NCI-H82 treated with DMSO at 0.1 percent for 48 hours (cell line): ENCODE measurements around the gene TMPRSS4.
"Not testable (repeated sequence)": the region's sequence is repeated elsewhere in the genome, so short reads cannot be mapped to it uniquely, and the experiment has no call there.

Source experiments
- DNase-seq: peaks from one replicate; lab custom pipeline; 2025; ENCODE audit not compliant: unreplicated experiment; lab: John Stamatoyannopoulos, UW

TMPRSS4 gene

GRCh38 chr11:118055966-118056365, 20.9 kb upstream of the TMPRSS4 start:
- DNase-seq, result no peak

- DNase-seq, result no peak
Observed at GRCh38 chr11:118056806-118057205, 20.1 kb upstream of the TMPRSS4 start.

- DNase-seq, result no peak
Observed at GRCh38 chr11:118057251-118058145, 19.4 kb upstream of the TMPRSS4 start.

GRCh38 chr11:118058311-118059245, 18.3 kb upstream of the TMPRSS4 start:
- no peak for DNase-seq

- no peak for DNase-seq
Observed at GRCh38 chr11:118059246-118059940, 17.5 kb upstream of the TMPRSS4 start.

GRCh38 chr11:118060081-118060661, 16.7 kb upstream of the TMPRSS4 start:
- no peak for DNase-seq

- DNase-seq, result no peak
Observed at GRCh38 chr11:118060869-118061268, 16.0 kb upstream of the TMPRSS4 start.

GRCh38 chr11:118061586-118062125, 15.2 kb upstream of the TMPRSS4 start:
- no peak for DNase-seq

- DNase-seq, result not testable (repeated sequence)
Observed at GRCh38 chr11:118062181-118062580, 14.7 kb upstream of the TMPRSS4 start.

GRCh38 chr11:118062631-118063030, 14.2 kb upstream of the TMPRSS4 start:
- not testable (repeated sequence) for DNase-seq

- no peak for DNase-seq
Observed at GRCh38 chr11:118064956-118065355, 11.9 kb upstream of the TMPRSS4 start.

- DNase-seq, result no peak
Observed at GRCh38 chr11:118065384-118065783, 11.5 kb upstream of the TMPRSS4 start.

- DNase-seq, result peak; percentile 25
Observed at GRCh38 chr11:118067006-118067405, 9.9 kb upstream of the TMPRSS4 start.

GRCh38 chr11:118068206-118068944, 8.5 kb upstream of the TMPRSS4 start:
- DNase-seq, result no peak

- DNase-seq, result no peak
Observed at GRCh38 chr11:118068945-118069612, 7.8 kb upstream of the TMPRSS4 start.

- DNase-seq, result no peak
Observed at GRCh38 chr11:118071416-118072030, 5.4 kb upstream of the TMPRSS4 start.

GRCh38 chr11:118073554-118073953, 3.3 kb upstream of the TMPRSS4 start:
- DNase-seq, result no peak

- no peak for DNase-seq
Observed at GRCh38 chr11:118074091-118074685, 2.7 kb upstream of the TMPRSS4 start.
